ENCODE measurements around the gene MGAT5B. TPM values are rescaled to one million over a fixed set of nuclear protein-coding genes. Genes with fewer than 3 reads are reported as not detected.

Gene MGAT5B
- total and polyA plus RNA-seq, 2 of the 13 experiments (the other 11 are each of a cell fraction or from before 2014, with no cell fraction given) = 0.07 to 0.13 TPM

- no peak for TF ChIP-seq ASH2L (IDR thresholded peaks at IDR 0.05; ENCODE audit: insufficient read length, low read depth, low read length)
Observed at GRCh38 chr17:76922084-76922483, 53.9 kb downstream of the MGAT5B start (continued).

GRCh38 chr17:76922967-76923366 is 54.8 kb downstream of the MGAT5B start:
- POLR2A ChIA-PET = no interaction called here
- Histone ChIP-seq H3K36me3 (replicated peaks in 1 of 2; ENCODE audit: control insufficient read depth in 1 of 2, insufficient read depth in 2 of 2, low read length in 2 of 2) (no peaks in the 10 kb centered on the region), H3K27me3 (ENCODE audit: control insufficient read depth in 1 of 2, insufficient read depth in 2 of 2, low read length in 2 of 2) (peaks cover 12 to 80% of the 10 kb centered on the region in 2 experiments), H3K79me2 (ENCODE audit: insufficient read depth, low read length) (no peaks in the 10 kb centered on the region), H3K4me2 (ENCODE audit: low read depth, low read length) (no peak overlapping the region), H3K4me1 (ENCODE audit: insufficient read depth, low read length) (no peaks in the 10 kb centered on the region), H2AFZ (ENCODE audit: low read length) (no peak overlapping the region), H3K9ac (ENCODE audit: insufficient read depth, low read depth, low read length) (no peak overlapping the region), H3K27ac (ENCODE audit: extremely low read length, insufficient read depth, low read length) (no peak overlapping the region), H4K20me1 (ENCODE audit: insufficient read depth, low read length) (peaks cover 2% of the 10 kb centered on the region), H3K9me3 (ENCODE audit: low read length) (no peaks in the 10 kb centered on the region), H3K4me3 (replicated peaks in 1 of 3; ENCODE audit: insufficient read depth in 1 of 3, low read depth in 2 of 3, low read length in 3 of 3) (no peak overlapping the region)
- ATAC-seq = no peak
- in situ Hi-C loops (cut with HindIII; ENCODE audit: extremely low pct_ligation_motif_present, low pct_unique_long_range_greater_than_20kb) (no loop called here), intact Hi-C loops (cut with micrococcal nuclease; ENCODE audit: unreplicated experiment) (no loop called here)
- CTCF ChIA-PET (ENCODE audit: low intra/inter-chr PET ratio, low total read pairs) = no interaction called here
- TF ChIP-seq ZNF577 (CRISPR knock-in tag; IDR thresholded peaks at IDR 0.05; ENCODE audit: borderline replicate concordance, low read depth) (no peak), MAZ (IDR thresholded peaks at IDR 0.05; ENCODE audit: borderline replicate concordance, low read depth, low read length) (no peak), MAZ (CRISPR knock-in tag; IDR thresholded peaks at IDR 0.05; ENCODE audit: low read depth) (no peak), ZNF614 (CRISPR knock-in tag; IDR thresholded peaks at IDR 0.05; ENCODE audit: borderline replicate concordance) (no peak), IKZF4 (CRISPR knock-in tag; IDR thresholded peaks at IDR 0.05; ENCODE audit: borderline replicate concordance, low read depth, not compliant biosample characterization) (no peak), MAFK (conservative IDR thresholded peaks at IDR 0.05 in 1 of 2, IDR thresholded peaks at IDR 0.05 in 1 of 2; ENCODE audit: low read length in 2 of 2) (no peak), SP4 (CRISPR knock-in tag; IDR thresholded peaks at IDR 0.05) (no peak), SMARCC2 (IDR thresholded peaks at IDR 0.05) (no peak), SRSF4 (IDR thresholded peaks at IDR 0.05; ENCODE audit: low read depth, low read length, poor library complexity, severe bottlenecking) (no peak), IRF2 (CRISPR knock-in tag; IDR thresholded peaks at IDR 0.05) (no peak), ZNF782 (CRISPR knock-in tag; IDR thresholded peaks at IDR 0.05; ENCODE audit: borderline replicate concordance) (no peak), AGO2 (optimal IDR thresholded peaks at IDR 0.05; ENCODE audit: low read depth, low read length) (no peak), SNRNP70 (IDR thresholded peaks at IDR 0.05; ENCODE audit: low read depth, low read length) (no peak), ZNF746 (CRISPR knock-in tag; IDR thresholded peaks at IDR 0.05) (no peak), CHD2 (IDR thresholded peaks at IDR 0.05; ENCODE audit: low read depth, low read length) (no peak), RBM22 (optimal IDR thresholded peaks at IDR 0.05; ENCODE audit: low read length) (no peak), ZC3H13 (CRISPR knock-in tag; IDR thresholded peaks at IDR 0.05) (no peak), MED8 (CRISPR knock-in tag; IDR thresholded peaks at IDR 0.05; ENCODE audit: insufficient replicate concordance) (no peak)
- TF ChIP-seq, protein P1, sequence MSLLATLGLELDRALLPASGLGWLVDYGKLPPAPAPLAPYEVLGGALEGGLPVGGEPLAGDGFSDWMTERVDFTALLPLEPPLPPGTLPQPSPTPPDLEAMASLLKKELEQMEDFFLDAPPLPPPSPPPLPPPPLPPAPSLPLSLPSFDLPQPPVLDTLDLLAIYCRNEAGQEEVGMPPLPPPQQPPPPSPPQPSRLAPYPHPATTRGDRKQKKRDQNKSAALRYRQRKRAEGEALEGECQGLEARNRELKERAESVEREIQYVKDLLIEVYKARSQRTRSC (CRISPR knock-in tag; IDR thresholded peaks at IDR 0.05; ENCODE audit: low read depth) = no peak
- TF ChIP-seq, protein P2, sequence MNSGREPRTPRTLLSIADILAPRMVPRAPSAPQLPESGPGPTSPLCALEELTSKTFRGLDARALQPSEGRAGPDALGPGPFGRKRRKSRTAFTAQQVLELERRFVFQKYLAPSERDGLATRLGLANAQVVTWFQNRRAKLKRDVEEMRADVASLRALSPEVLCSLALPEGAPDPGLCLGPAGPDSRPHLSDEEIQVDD (CRISPR knock-in tag; IDR thresholded peaks at IDR 0.05; ENCODE audit: borderline replicate concordance) = no peak
- no peak for FAIRE-seq
- no peak for DNase-seq (ENCODE audit: low spot score)
- WGBS (ENCODE audit: low lambda C conversion rate) = 20% methylated on average over 12 of the region's 13 CpGs
- BruUV-seq (replicated peaks) = no TSS peak

Measured in HepG2 (cell line).